ENCODE results near the gene ADK. TPM values are rescaled to one million over a fixed set of nuclear protein-coding genes. Genes with fewer than 3 reads are reported as not detected.

ADK gene
- total RNA-seq, 1 donor from 2014 or later: 13.1 TPM

GRCh38 chr10:74189999-74190421 lies 39.0 kb downstream of the ADK start:
- Mint-ChIP-seq H3K36me3 (ENCODE audit: low read depth, unreplicated experiment) (no peaks in the 10 kb centered on the region), H3K4me1 (ENCODE audit: unreplicated experiment) (peaks cover 3% of the 10 kb centered on the region), H3K27ac (ENCODE audit: unreplicated experiment) (no peak overlapping the region), H3K9me3 (ENCODE audit: unreplicated experiment) (no peaks in the 10 kb centered on the region), H3K4me3 (ENCODE audit: unreplicated experiment) (no peak overlapping the region), H3K27me3 (ENCODE audit: unreplicated experiment) (peaks cover 4% of the 10 kb centered on the region)
- DNase-seq (ENCODE audit: low spot score): no peak
- TF ChIP-seq CTCF (IDR thresholded peaks at IDR 0.05; ENCODE audit: unreplicated experiment): no peak

GRCh38 chr10:74190494-74190893 lies 39.5 kb downstream of the ADK start:
- Mint-ChIP-seq H3K4me3 (ENCODE audit: unreplicated experiment) (no peak overlapping the region), H3K9me3 (ENCODE audit: unreplicated experiment) (no peaks in the 10 kb centered on the region), H3K36me3 (ENCODE audit: low read depth, unreplicated experiment) (no peaks in the 10 kb centered on the region), H3K4me1 (ENCODE audit: unreplicated experiment) (peaks cover 3% of the 10 kb centered on the region), H3K27me3 (ENCODE audit: unreplicated experiment) (peaks cover 2% of the 10 kb centered on the region), H3K27ac (ENCODE audit: unreplicated experiment) (peak overlapping the region; percentile 40)
- no peak for TF ChIP-seq CTCF (IDR thresholded peaks at IDR 0.05; ENCODE audit: unreplicated experiment)
- DNase-seq (ENCODE audit: low spot score): no peak

- TF ChIP-seq CTCF (IDR thresholded peaks at IDR 0.05; ENCODE audit: unreplicated experiment): no peak
- Mint-ChIP-seq H3K4me1 (ENCODE audit: unreplicated experiment) (peaks cover 3% of the 10 kb centered on the region), H3K36me3 (ENCODE audit: low read depth, unreplicated experiment) (no peaks in the 10 kb centered on the region), H3K4me3 (ENCODE audit: unreplicated experiment) (no peak overlapping the region), H3K9me3 (ENCODE audit: unreplicated experiment) (no peaks in the 10 kb centered on the region), H3K27me3 (ENCODE audit: unreplicated experiment) (no peaks in the 10 kb centered on the region), H3K27ac (ENCODE audit: unreplicated experiment) (no peak overlapping the region)
- no peak for DNase-seq (ENCODE audit: low spot score)
Observed at GRCh38 chr10:74194545-74194944, 43.5 kb downstream of the ADK start.

GRCh38 chr10:74194999-74195398 lies 44.0 kb downstream of the ADK start:
- no peak for DNase-seq (ENCODE audit: low spot score)
- no peaks in the 10 kb centered on the region for H3K9me3 Mint-ChIP-seq (ENCODE audit: unreplicated experiment)
- no peaks in the 10 kb centered on the region for H3K36me3 Mint-ChIP-seq (ENCODE audit: low read depth, unreplicated experiment)
- H3K4me1 Mint-ChIP-seq (ENCODE audit: unreplicated experiment): peaks cover 3% of the 10 kb centered on the region
- no peak for TF ChIP-seq CTCF (IDR thresholded peaks at IDR 0.05; ENCODE audit: unreplicated experiment)
- no peaks in the 10 kb centered on the region for H3K27me3 Mint-ChIP-seq (ENCODE audit: unreplicated experiment)
- no peak overlapping the region for H3K4me3 Mint-ChIP-seq (ENCODE audit: unreplicated experiment)
- H3K27ac Mint-ChIP-seq (ENCODE audit: unreplicated experiment): no peak overlapping the region

GRCh38 chr10:74199315-74199714 lies 48.3 kb downstream of the ADK start:
- no peak for DNase-seq (ENCODE audit: low spot score)
- Mint-ChIP-seq H3K9me3 (ENCODE audit: unreplicated experiment) (no peaks in the 10 kb centered on the region), H3K4me3 (ENCODE audit: unreplicated experiment) (no peak overlapping the region), H3K27ac (ENCODE audit: unreplicated experiment) (no peak overlapping the region), H3K27me3 (ENCODE audit: unreplicated experiment) (no peaks in the 10 kb centered on the region), H3K4me1 (ENCODE audit: unreplicated experiment) (no peaks in the 10 kb centered on the region), H3K36me3 (ENCODE audit: low read depth, unreplicated experiment) (no peaks in the 10 kb centered on the region)
- no peak for TF ChIP-seq CTCF (IDR thresholded peaks at IDR 0.05; ENCODE audit: unreplicated experiment)

Data from endothelial cell (in vitro differentiated cells).